GM06990 (cell line): ENCODE results near the gene SMIM20.

ENCODE experiments used
- DNase-seq: peaks from one replicate; pipeline ENCODE4 v3.0.0-alpha.2; 2011; ENCODE audit not compliant: insufficient read length; ENCODE audit errors: extremely low read depth
- H3K27me3 ChIP-seq: replicated peaks from 2 replicates; pipeline ENCODE4 v1.6.0; 2011; ENCODE audit warnings: low read length; ENCODE audit not compliant: control insufficient read depth, insufficient read depth
- H3K36me3 ChIP-seq: 2 replicates; pipeline ENCODE4 v1.5.1; 2011; ENCODE audit warnings: low read length; ENCODE audit not compliant: control insufficient read depth, insufficient read depth
- H3K4me3 ChIP-seq: replicated peaks from 2 replicates; pipeline ENCODE4 v1.5.1; 2011; ENCODE audit warnings: low read depth, mild to moderate bottlenecking, control low read depth, low read length
- CTCF ChIP-seq: IDR thresholded peaks from 2 replicates; pipeline ENCODE4 v1.5.1; 2011; ENCODE audit warnings: low read length, control low read depth, mild to moderate bottlenecking, inconsistent platforms; ENCODE audit not compliant: insufficient read depth, poor library complexity, severe bottlenecking

Gene SMIM20

GRCh38 chr4:25949994-25950393, 36.0 kb downstream of the SMIM20 start:
- Histone ChIP-seq H3K4me3 (no peak overlapping the region), H3K27me3 (no peaks in the 10 kb centered on the region; the same call in 1 of the 2 replicates), H3K36me3 (no peaks in the 10 kb centered on the region)
- no peak for DNase-seq
- no peak for TF ChIP-seq CTCF

GRCh38 chr4:25950461-25951389, 36.7 kb downstream of the SMIM20 start:
- no peak for TF ChIP-seq CTCF

GRCh38 chr4:25951390-25951952, 37.5 kb downstream of the SMIM20 start:
- TF ChIP-seq CTCF, result no peak
- Histone ChIP-seq H3K36me3 (no peaks in the 10 kb centered on the region), H3K27me3 (no peaks in the 10 kb centered on the region; the same call in none of the 2 replicates), H3K4me3 (no peak overlapping the region)
- DNase-seq, result no peak

More at GRCh38 chr4:25950461-25951389, 36.7 kb downstream of the SMIM20 start:
- Histone ChIP-seq H3K27me3 (no peaks in the 10 kb centered on the region; the same call in none of the 2 replicates), H3K4me3 (no peak overlapping the region), H3K36me3 (no peaks in the 10 kb centered on the region)
- no peak for DNase-seq

GRCh38 chr4:25953740-25954139, 39.7 kb downstream of the SMIM20 start:
- no peak for DNase-seq
- Histone ChIP-seq H3K4me3 (no peak overlapping the region), H3K36me3 (no peaks in the 10 kb centered on the region)

GRCh38 chr4:25954293-25954904, 40.4 kb downstream of the SMIM20 start:
- no peak overlapping the region for H3K4me3 ChIP-seq

More at GRCh38 chr4:25953740-25954139, 39.7 kb downstream of the SMIM20 start:
- H3K27me3 ChIP-seq, result no peaks in the 10 kb centered on the region; the same call in none of the 2 replicates
- no peak for TF ChIP-seq CTCF

More at GRCh38 chr4:25954293-25954904, 40.4 kb downstream of the SMIM20 start:
- no peaks in the 10 kb centered on the region; the same call in none of the 2 replicates for H3K27me3 ChIP-seq
- DNase-seq, result no peak
- H3K36me3 ChIP-seq, result no peaks in the 10 kb centered on the region
- TF ChIP-seq CTCF, result no peak
